Left kidney (tissue), 8 donors: ENCODE data around the gene KAT6B. TPM values are rescaled to one million over a fixed set of nuclear protein-coding genes. Genes with fewer than 3 reads are reported as not detected.
"Not testable (repeated sequence)": the region's sequence is repeated elsewhere in the genome, so short reads cannot be mapped to it uniquely, and the experiment has no call there.

Experiments
- DNase-seq: peaks from one replicate; pipeline ENCODE4 v3.0.0-alpha.2; 2013
- long read RNA-seq, 8 donors: transcript quantifications; one replicate each; lab custom pipeline, GENCODE V29; 2026
- polyA plus RNA-seq: library from polyadenylated mRNA; unstranded; fragments of 120-200 nt; gene quantifications from one replicate; pipeline ENCODE4 v1.2.1, GENCODE V29; 2013; ENCODE audit not compliant: insufficient read length

KAT6B gene
- 53.6 TPM for polyA plus RNA-seq
- long read RNA-seq, donor 1, transcript KAT6B-229 (3 exons, 3,594 nt) = major isoform, 5 of 24 reads
- long read RNA-seq, donor 1, partial matches to known transcripts = 17 of 24 reads
- long read RNA-seq, donor 1, other reads (novel, unspliced or antisense) = 0 of 24 reads
- long read RNA-seq, donor 2, full-length matches to known transcripts = 10 of 25 reads
- long read RNA-seq, donor 2, partial matches to known transcripts = 15 of 25 reads
- long read RNA-seq, donor 2, other reads (novel, unspliced or antisense) = 0 of 25 reads
- long read RNA-seq, donor 3, partial matches to known transcripts = 15 of 17 reads
- long read RNA-seq, donor 3, other reads (novel, unspliced or antisense) = 0 of 17 reads
- long read RNA-seq, donor 4 = 0 reads
- long read RNA-seq, donor 5, full-length matches to known transcripts = 3 of 8 reads
- long read RNA-seq, donor 5, partial matches to known transcripts = 5 of 8 reads
- long read RNA-seq, donor 5, other reads (novel, unspliced or antisense) = 0 of 8 reads
- long read RNA-seq, donor 6, partial matches to known transcripts = 16 of 20 reads
- long read RNA-seq, donor 6, other reads (novel, unspliced or antisense) = 0 of 20 reads
- long read RNA-seq, donor 7, partial matches to known transcripts = 13 of 17 reads
- long read RNA-seq, donor 7, other reads (novel, unspliced or antisense) = 0 of 17 reads
- long read RNA-seq, donor 8, full-length matches to known transcripts = 4 of 23 reads
- long read RNA-seq, donor 8, partial matches to known transcripts = 19 of 23 reads
- long read RNA-seq, donor 8, other reads (novel, unspliced or antisense) = 0 of 23 reads

- peak; percentile 100 for DNase-seq
These were observed at the start of gene KAT6B for GRCh38 chr10:74826142-74827044. TSS of gene KAT6B (plus strand) at chr10:74826600. CDS start at chr10:74842858, 16,258 bp downstream.

- DNase-seq = no peak
These were observed 47.8 kb upstream of the KAT6B start for GRCh38 chr10:74778436-74779094.

GRCh38 chr10:74781870-74782269, 44.5 kb upstream of the KAT6B start:
- DNase-seq = not testable (repeated sequence)

GRCh38 chr10:74784462-74784861, 41.9 kb upstream of the KAT6B start:
- no peak for DNase-seq

- DNase-seq = no peak
These were observed 40.3 kb upstream of the KAT6B start for GRCh38 chr10:74786126-74786525.

- DNase-seq = no peak
These were observed 38.9 kb upstream of the KAT6B start for GRCh38 chr10:74787457-74787856.

- not testable (repeated sequence) for DNase-seq
These were observed 34.4 kb upstream of the KAT6B start for GRCh38 chr10:74791979-74792378.

GRCh38 chr10:74792726-74793125, 33.7 kb upstream of the KAT6B start:
- DNase-seq = no peak

GRCh38 chr10:74793240-74793639, 33.2 kb upstream of the KAT6B start:
- DNase-seq = not testable (repeated sequence)

GRCh38 chr10:74794531-74794930, 31.9 kb upstream of the KAT6B start:
- no peak for DNase-seq

GRCh38 chr10:74797550-74797949, 28.9 kb upstream of the KAT6B start:
- no peak for DNase-seq

GRCh38 chr10:74799721-74800221, 26.6 kb upstream of the KAT6B start:
- peak; percentile 34 for DNase-seq

GRCh38 chr10:74801447-74801846, 25.0 kb upstream of the KAT6B start:
- DNase-seq = no peak

- no peak for DNase-seq
These were observed 17.9 kb upstream of the KAT6B start for GRCh38 chr10:74808501-74808900.

- no peak for DNase-seq
These were observed 16.3 kb upstream of the KAT6B start for GRCh38 chr10:74810087-74810486.

GRCh38 chr10:74813381-74814259, 12.8 kb upstream of the KAT6B start:
- no peak for DNase-seq

GRCh38 chr10:74814797-74815196, 11.6 kb upstream of the KAT6B start:
- DNase-seq = no peak

- DNase-seq = no peak
These were observed 9.4 kb upstream of the KAT6B start for GRCh38 chr10:74816824-74817498.

- DNase-seq = no peak
These were observed 4.9 kb upstream of the KAT6B start for GRCh38 chr10:74821501-74821900.

GRCh38 chr10:74822101-74822500, 4.3 kb upstream of the KAT6B start:
- DNase-seq = no peak
